ENCODE results near the gene FGF14.

DNA sequence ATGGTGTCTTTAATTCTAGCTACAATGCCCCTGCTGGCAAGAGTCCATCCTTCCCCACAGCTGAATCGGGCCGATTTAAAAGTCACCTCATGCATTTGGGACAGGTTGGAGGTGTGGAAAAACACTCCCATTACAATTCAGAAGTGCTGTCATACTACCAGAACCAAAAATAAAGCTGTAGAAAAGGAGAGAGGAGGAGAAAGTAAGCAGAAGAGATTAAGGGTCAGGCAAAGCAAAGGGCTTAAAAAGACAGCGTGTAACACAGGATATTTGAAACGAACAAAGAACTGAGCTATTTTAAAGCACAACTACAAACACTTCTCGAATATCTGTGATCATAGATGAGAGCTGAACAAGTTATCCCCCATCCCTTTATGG, 90.4 kb downstream of the FGF14 start:
- TF ChIP-seq, protein P1, sequence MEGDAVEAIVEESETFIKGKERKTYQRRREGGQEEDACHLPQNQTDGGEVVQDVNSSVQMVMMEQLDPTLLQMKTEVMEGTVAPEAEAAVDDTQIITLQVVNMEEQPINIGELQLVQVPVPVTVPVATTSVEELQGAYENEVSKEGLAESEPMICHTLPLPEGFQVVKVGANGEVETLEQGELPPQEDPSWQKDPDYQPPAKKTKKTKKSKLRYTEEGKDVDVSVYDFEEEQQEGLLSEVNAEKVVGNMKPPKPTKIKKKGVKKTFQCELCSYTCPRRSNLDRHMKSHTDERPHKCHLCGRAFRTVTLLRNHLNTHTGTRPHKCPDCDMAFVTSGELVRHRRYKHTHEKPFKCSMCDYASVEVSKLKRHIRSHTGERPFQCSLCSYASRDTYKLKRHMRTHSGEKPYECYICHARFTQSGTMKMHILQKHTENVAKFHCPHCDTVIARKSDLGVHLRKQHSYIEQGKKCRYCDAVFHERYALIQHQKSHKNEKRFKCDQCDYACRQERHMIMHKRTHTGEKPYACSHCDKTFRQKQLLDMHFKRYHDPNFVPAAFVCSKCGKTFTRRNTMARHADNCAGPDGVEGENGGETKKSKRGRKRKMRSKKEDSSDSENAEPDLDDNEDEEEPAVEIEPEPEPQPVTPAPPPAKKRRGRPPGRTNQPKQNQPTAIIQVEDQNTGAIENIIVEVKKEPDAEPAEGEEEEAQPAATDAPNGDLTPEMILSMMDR (conservative IDR thresholded peaks at IDR 0.05; ENCODE audit: low read depth in 2 of 2) = no peak
- TF ChIP-seq POLR2AphosphoS5 (IDR thresholded peaks at IDR 0.05; ENCODE audit: low read depth) = no peak
- TF ChIP-seq EZH2 (IDR thresholded peaks at IDR 0.05; ENCODE audit: low read depth, unreplicated experiment) = no peak
- TF ChIP-seq, protein P2, sequence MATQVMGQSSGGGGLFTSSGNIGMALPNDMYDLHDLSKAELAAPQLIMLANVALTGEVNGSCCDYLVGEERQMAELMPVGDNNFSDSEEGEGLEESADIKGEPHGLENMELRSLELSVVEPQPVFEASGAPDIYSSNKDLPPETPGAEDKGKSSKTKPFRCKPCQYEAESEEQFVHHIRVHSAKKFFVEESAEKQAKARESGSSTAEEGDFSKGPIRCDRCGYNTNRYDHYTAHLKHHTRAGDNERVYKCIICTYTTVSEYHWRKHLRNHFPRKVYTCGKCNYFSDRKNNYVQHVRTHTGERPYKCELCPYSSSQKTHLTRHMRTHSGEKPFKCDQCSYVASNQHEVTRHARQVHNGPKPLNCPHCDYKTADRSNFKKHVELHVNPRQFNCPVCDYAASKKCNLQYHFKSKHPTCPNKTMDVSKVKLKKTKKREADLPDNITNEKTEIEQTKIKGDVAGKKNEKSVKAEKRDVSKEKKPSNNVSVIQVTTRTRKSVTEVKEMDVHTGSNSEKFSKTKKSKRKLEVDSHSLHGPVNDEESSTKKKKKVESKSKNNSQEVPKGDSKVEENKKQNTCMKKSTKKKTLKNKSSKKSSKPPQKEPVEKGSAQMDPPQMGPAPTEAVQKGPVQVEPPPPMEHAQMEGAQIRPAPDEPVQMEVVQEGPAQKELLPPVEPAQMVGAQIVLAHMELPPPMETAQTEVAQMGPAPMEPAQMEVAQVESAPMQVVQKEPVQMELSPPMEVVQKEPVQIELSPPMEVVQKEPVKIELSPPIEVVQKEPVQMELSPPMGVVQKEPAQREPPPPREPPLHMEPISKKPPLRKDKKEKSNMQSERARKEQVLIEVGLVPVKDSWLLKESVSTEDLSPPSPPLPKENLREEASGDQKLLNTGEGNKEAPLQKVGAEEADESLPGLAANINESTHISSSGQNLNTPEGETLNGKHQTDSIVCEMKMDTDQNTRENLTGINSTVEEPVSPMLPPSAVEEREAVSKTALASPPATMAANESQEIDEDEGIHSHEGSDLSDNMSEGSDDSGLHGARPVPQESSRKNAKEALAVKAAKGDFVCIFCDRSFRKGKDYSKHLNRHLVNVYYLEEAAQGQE (IDR thresholded peaks at IDR 0.05; ENCODE audit: unreplicated experiment) = no peak
- no peak for TF ChIP-seq EZH2phosphoT487 (IDR thresholded peaks at IDR 0.05; ENCODE audit: unreplicated experiment)
- no peak for TF ChIP-seq ZNF114 (CRISPR knock-in tag; IDR thresholded peaks at IDR 0.05)

Data from GM23338 (cell line).